ENCODE measurements around the gene ZNF782. TPM values are rescaled to one million over a fixed set of nuclear protein-coding genes. Genes with fewer than 3 reads are reported as not detected.

ZNF782 gene
- total RNA-seq, 2 experiments from 2014 or later: 3.9 to 4.3 TPM

Other genes starting within 250 kb of the ZNF782 start
- gene CDC14B, start 234.7 kb downstream of the ZNF782 start, total RNA-seq: under 1 TPM; 0.23 to 0.37 TPM
- gene PRXL2C, start 199.2 kb downstream of the ZNF782 start, total RNA-seq: 1 to 10 TPM; 3.8 to 5.4 TPM
- gene ZNF510, start 76.4 kb downstream of the ZNF782 start, total RNA-seq: 10 to 100 TPM; 11.3 TPM
- gene NUTM2G, start 74.3 kb upstream of the ZNF782 start, total RNA-seq: not detected
- gene CTSV, start 184.6 kb upstream of the ZNF782 start, total RNA-seq: under 1 TPM; 0.29 to 0.31 TPM

Data from activated CD8-positive, alpha-beta T cell treated with anti-CD3 and anti-CD28 coated beads, Interleukin-2, amount 10 ng/mL, durations not matched to agents 7 days and 5 days (primary cell).